ENCODE data around the gene DTWD2.
"Not testable (repeated sequence)": the region's sequence is repeated elsewhere in the genome, so short reads cannot be mapped to it uniquely, and the experiment has no call there.

GRCh38 chr5:118992055-118992454 lies 3.7 kb upstream of the DTWD2 start:
- TF ChIP-seq POLR2A (IDR thresholded peaks at IDR 0.05) = not testable (repeated sequence)
- TF ChIP-seq, protein P1, sequence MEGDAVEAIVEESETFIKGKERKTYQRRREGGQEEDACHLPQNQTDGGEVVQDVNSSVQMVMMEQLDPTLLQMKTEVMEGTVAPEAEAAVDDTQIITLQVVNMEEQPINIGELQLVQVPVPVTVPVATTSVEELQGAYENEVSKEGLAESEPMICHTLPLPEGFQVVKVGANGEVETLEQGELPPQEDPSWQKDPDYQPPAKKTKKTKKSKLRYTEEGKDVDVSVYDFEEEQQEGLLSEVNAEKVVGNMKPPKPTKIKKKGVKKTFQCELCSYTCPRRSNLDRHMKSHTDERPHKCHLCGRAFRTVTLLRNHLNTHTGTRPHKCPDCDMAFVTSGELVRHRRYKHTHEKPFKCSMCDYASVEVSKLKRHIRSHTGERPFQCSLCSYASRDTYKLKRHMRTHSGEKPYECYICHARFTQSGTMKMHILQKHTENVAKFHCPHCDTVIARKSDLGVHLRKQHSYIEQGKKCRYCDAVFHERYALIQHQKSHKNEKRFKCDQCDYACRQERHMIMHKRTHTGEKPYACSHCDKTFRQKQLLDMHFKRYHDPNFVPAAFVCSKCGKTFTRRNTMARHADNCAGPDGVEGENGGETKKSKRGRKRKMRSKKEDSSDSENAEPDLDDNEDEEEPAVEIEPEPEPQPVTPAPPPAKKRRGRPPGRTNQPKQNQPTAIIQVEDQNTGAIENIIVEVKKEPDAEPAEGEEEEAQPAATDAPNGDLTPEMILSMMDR (IDR thresholded peaks at IDR 0.05) = not testable (repeated sequence)

All from gastroesophageal sphincter (tissue), 3 donors.